ENCODE measurements around the gene BUD31. TPM values are rescaled to one million over a fixed set of nuclear protein-coding genes. Genes with fewer than 3 reads are reported as not detected.

Gene BUD31
- total RNA-seq, 1 experiment from 2014 or later: 154 TPM

DNA sequence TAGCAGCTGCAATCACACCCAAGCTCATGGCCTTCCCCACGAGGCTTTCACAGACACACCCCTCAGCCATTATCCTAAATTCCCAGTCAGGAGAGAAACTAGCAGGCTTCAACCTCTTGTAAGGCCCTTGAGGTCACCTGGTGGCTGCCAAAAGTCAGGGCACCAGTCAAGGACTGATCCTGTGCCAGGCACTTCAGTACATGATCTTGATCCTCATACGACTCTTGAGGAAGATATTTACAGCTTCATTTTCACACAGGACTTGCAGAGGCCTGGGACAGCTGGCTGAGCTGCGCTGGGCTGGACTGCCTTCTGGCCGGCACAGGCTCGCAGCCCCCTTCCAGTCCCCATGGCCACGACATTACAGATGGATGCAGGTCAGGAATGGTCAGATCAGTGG is 9.2 kb upstream of the BUD31 start:
- Histone ChIP-seq H2AFZ (ENCODE audit: low read depth, low read length, poor library complexity, severe bottlenecking) (no peak overlapping the region), H3K9me2 (ENCODE audit: insufficient read depth) (no peaks in the 10 kb centered on the region), H3K36me3 (ENCODE audit: control insufficient read depth in 1 of 2, insufficient read depth in 2 of 2, low read length in 2 of 2) (peaks cover 45 to 62% of the 10 kb centered on the region in 2 experiments), H3K79me2 (ENCODE audit: insufficient read depth, low read length) (peaks cover 40% of the 10 kb centered on the region), H3K4me3 (replicated peaks in 1 of 2; ENCODE audit: low read depth in 1 of 2, low read length in 2 of 2) (no peak overlapping the region), H3K4me1 (ENCODE audit: control insufficient read depth in 1 of 2, insufficient read depth in 2 of 2, low read length in 2 of 2) (no peaks in the 10 kb centered on the region), H3K27ac (ENCODE audit: low read depth, low read length) (no peak overlapping the region), H4K20me1 (ENCODE audit: insufficient read depth) (no peaks in the 10 kb centered on the region), H3K4me2 (ENCODE audit: low read length) (no peak overlapping the region), H3K27me3 (ENCODE audit: insufficient read depth, low read length) (no peaks in the 10 kb centered on the region), H3K9me3 (ENCODE audit: control insufficient read depth in 1 of 2, insufficient read depth in 1 of 2, low read depth in 1 of 2, low read length in 2 of 2) (no peaks in the 10 kb centered on the region), H3K9ac (ENCODE audit: low read length) (no peak overlapping the region)
- BruUV-seq (replicated peaks): no TSS peak
- CTCF ChIA-PET: no interaction called here
- RAD21 ChIA-PET (ENCODE audit: low non-redundant PET in 1 of 2, low total read pairs in 2 of 2, uncharacterized antibody in 2 of 2, unreplicated experiment in 2 of 2): no interaction called here
- ATAC-seq (no peak), DNase-seq (ENCODE audit: low read depth, low spot score) (no peak)
- POLR2A ChIA-PET: interaction anchor here (2.3 kb wide), 1 partner anchor 9 kb away, joined by 6 read pairs; the partner anchor contains the start of genes BUD31 and PDAP1
- intact Hi-C loops (cut with micrococcal nuclease): no loop called here
- TF ChIP-seq EZH2 (IDR thresholded peaks at IDR 0.05): no peak

DNA sequence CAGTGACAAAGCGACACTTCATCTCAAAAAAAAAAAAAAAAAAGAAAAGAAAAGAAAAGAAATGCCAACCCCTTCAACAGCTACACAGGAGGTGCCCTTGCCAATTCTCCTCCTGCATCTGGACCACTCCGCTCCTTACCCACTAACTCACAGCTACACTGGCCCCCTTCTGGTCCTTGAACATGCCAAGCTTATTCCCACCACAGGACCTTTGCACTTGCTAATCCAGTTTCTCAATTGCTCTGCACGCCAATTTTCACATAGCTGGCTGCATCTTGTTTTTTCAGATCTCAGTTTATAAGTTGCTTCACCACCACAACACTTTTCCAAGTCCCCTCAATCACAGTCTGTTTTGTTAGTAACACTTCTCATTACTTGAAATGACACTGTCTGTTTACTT is 5.9 kb upstream of the BUD31 start:
- Histone ChIP-seq H3K9ac (ENCODE audit: low read length) (no peak overlapping the region), H4K20me1 (ENCODE audit: insufficient read depth) (no peaks in the 10 kb centered on the region; the same call in 1 of the 2 replicates), H3K4me1 (ENCODE audit: control insufficient read depth in 1 of 2, insufficient read depth in 2 of 2, low read length in 2 of 2) (peaks cover 9 to 13% of the 10 kb centered on the region in 2 experiments; a peak in 3 of 4 replicates), H3K4me2 (ENCODE audit: low read length) (no peak overlapping the region), H3K79me2 (ENCODE audit: insufficient read depth, low read length) (peaks cover 67% of the 10 kb centered on the region), H3K36me3 (ENCODE audit: control insufficient read depth in 1 of 2, insufficient read depth in 2 of 2, low read length in 2 of 2) (peaks cover 33 to 52% of the 10 kb centered on the region in 2 experiments), H3K27ac (ENCODE audit: low read depth, low read length) (no peak overlapping the region), H3K9me2 (ENCODE audit: insufficient read depth) (no peaks in the 10 kb centered on the region), H3K4me3 (replicated peaks in 1 of 2; ENCODE audit: low read depth in 1 of 2, low read length in 2 of 2) (no peak overlapping the region), H3K9me3 (ENCODE audit: control insufficient read depth in 1 of 2, insufficient read depth in 1 of 2, low read depth in 1 of 2, low read length in 2 of 2) (no peaks in the 10 kb centered on the region), H2AFZ (ENCODE audit: low read depth, low read length, poor library complexity, severe bottlenecking) (no peak overlapping the region), H3K27me3 (ENCODE audit: insufficient read depth, low read length) (no peaks in the 10 kb centered on the region)
- BruUV-seq (replicated peaks): no TSS peak
- POLR2A ChIA-PET: no interaction called here
- ATAC-seq: no peak
- CTCF ChIA-PET: no interaction called here
- RAD21 ChIA-PET (ENCODE audit: low non-redundant PET in 1 of 2, low total read pairs in 2 of 2, uncharacterized antibody in 2 of 2, unreplicated experiment in 2 of 2): no interaction called here
- DNase-seq (ENCODE audit: low read depth, low spot score): no peak
- intact Hi-C loops (cut with micrococcal nuclease): no loop called here
- TF ChIP-seq ZNF274 (IDR thresholded peaks at IDR 0.05; ENCODE audit: low read depth, low read length): no peak
- no peak for TF ChIP-seq POLR2AphosphoS5 (IDR thresholded peaks at IDR 0.05; ENCODE audit: low read depth, low read length)
- no peak for TF ChIP-seq CTCF (IDR thresholded peaks at IDR 0.05 in 2 of 3, conservative IDR thresholded peaks at IDR 0.05 in 1 of 3; ENCODE audit: borderline replicate concordance in 1 of 3, insufficient read depth in 1 of 3, low read depth in 2 of 3, low read length in 2 of 3)
- TF ChIP-seq EZH2phosphoT487 (IDR thresholded peaks at IDR 0.05; ENCODE audit: borderline replicate concordance): no peak
- no peak for TF ChIP-seq FOSL1 (IDR thresholded peaks at IDR 0.05; ENCODE audit: low read depth)
- TF ChIP-seq, protein P1, sequence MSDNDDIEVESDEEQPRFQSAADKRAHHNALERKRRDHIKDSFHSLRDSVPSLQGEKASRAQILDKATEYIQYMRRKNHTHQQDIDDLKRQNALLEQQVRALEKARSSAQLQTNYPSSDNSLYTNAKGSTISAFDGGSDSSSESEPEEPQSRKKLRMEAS (IDR thresholded peaks at IDR 0.05): no peak

Measured in HCT116 (cell line).